ENCODE measurements around the gene ATP5PO. TPM values are rescaled to one million over a fixed set of nuclear protein-coding genes. Genes with fewer than 3 reads are reported as not detected.

ATP5PO gene
- total RNA-seq, 2 experiments from 2014 or later, result 234 to 241 TPM

GRCh38 chr21:33899199-33899598 lies 16.4 kb downstream of the ATP5PO start:
- intact Hi-C loops (cut with micrococcal nuclease), result loop anchor here (10.0 kb wide), 1 partner anchor 254 kb away; the partner anchor contains the start of genes CRYZL1 and ITSN1
- Mint-ChIP-seq H3K27me3 (no peaks in the 10 kb centered on the region), H3K27ac (no peak overlapping the region), H3K4me1 (ENCODE audit: low read depth) (peaks cover 20% of the 10 kb centered on the region), H3K4me3 (no peak overlapping the region), H3K9me3 (no peaks in the 10 kb centered on the region), H3K36me3 (ENCODE audit: low read depth) (peaks cover 20% of the 10 kb centered on the region)
- ATAC-seq (no peak), DNase-seq (no peak)
- POLR2A ChIA-PET, result no interaction called here
- CTCF ChIA-PET, result interaction anchor here (0.8 to 2.5 kb wide), 5 partner anchors 9 to 463 kb away, joined by 3 to 8 read pairs (median 3); no protein-coding TSS in a partner anchor
- no peak for TF ChIP-seq CTCF (IDR thresholded peaks at IDR 0.05)

- Mint-ChIP-seq H3K27ac (no peak overlapping the region), H3K4me1 (ENCODE audit: low read depth) (peaks cover 20% of the 10 kb centered on the region), H3K4me3 (no peak overlapping the region), H3K27me3 (no peaks in the 10 kb centered on the region), H3K36me3 (ENCODE audit: low read depth) (peaks cover 20% of the 10 kb centered on the region), H3K9me3 (no peaks in the 10 kb centered on the region)
- CTCF ChIA-PET, result interaction anchor here (1.3 to 2.5 kb wide), 3 partner anchors 14 to 464 kb away, joined by 3 to 8 read pairs (median 8); no protein-coding TSS in a partner anchor
- no peak for TF ChIP-seq CTCF (IDR thresholded peaks at IDR 0.05)
- ATAC-seq (no peak), DNase-seq (no peak)
- POLR2A ChIA-PET, result interaction anchor here (0.7 kb wide), 1 partner anchor 78 kb away, joined by 4 read pairs; no protein-coding TSS in a partner anchor
- intact Hi-C loops (cut with micrococcal nuclease), result loop anchor here (10.0 kb wide), 1 partner anchor 254 kb away; the partner anchor contains the start of genes CRYZL1 and ITSN1
Measured at GRCh38 chr21:33898586-33898985, 17.0 kb downstream of the ATP5PO start.

- Mint-ChIP-seq H3K4me1 (ENCODE audit: low read depth) (peaks cover 20% of the 10 kb centered on the region), H3K27me3 (no peaks in the 10 kb centered on the region), H3K27ac (no peak overlapping the region), H3K4me3 (no peak overlapping the region), H3K36me3 (ENCODE audit: low read depth) (peaks cover 12% of the 10 kb centered on the region), H3K9me3 (no peaks in the 10 kb centered on the region)
- ChIA-PET POLR2A (no interaction called here), CTCF (no interaction called here)
- no peak for DNase-seq
- ATAC-seq, result no peak
- intact Hi-C loops (cut with micrococcal nuclease), result loop anchor here (10.0 kb wide), 1 partner anchor 253 kb away; the partner anchor contains the start of genes CRYZL1 and ITSN1
- no peak for TF ChIP-seq CTCF (IDR thresholded peaks at IDR 0.05)
Measured at GRCh38 chr21:33897739-33898138, 17.9 kb downstream of the ATP5PO start.

- H3K4me1 Mint-ChIP-seq (ENCODE audit: low read depth), result peaks cover 15% of the 10 kb centered on the region
- H3K36me3 Mint-ChIP-seq (ENCODE audit: low read depth), result peaks cover 7% of the 10 kb centered on the region
- ChIA-PET POLR2A (no interaction called here), CTCF (interaction anchor here (0.8 kb wide), 1 partner anchor 465 kb away, joined by 3 read pairs; no protein-coding TSS in a partner anchor)
- H3K27me3 Mint-ChIP-seq, result no peaks in the 10 kb centered on the region
- H3K9me3 Mint-ChIP-seq, result no peaks in the 10 kb centered on the region
- no peak overlapping the region for H3K27ac Mint-ChIP-seq
- intact Hi-C loops (cut with micrococcal nuclease), result loop anchor here (10.0 kb wide), 1 partner anchor 252 kb away; the partner anchor contains the start of genes CRYZL1 and ITSN1
- TF ChIP-seq CTCF (IDR thresholded peaks at IDR 0.05), result no peak
- no peak for DNase-seq
- H3K4me3 Mint-ChIP-seq, result no peak overlapping the region
- ATAC-seq, result no peak
Measured at GRCh38 chr21:33897098-33897497, 18.5 kb downstream of the ATP5PO start.

GRCh38 chr21:33896691-33897090 lies 18.9 kb downstream of the ATP5PO start:
- Mint-ChIP-seq H3K4me3 (no peak overlapping the region), H3K27me3 (no peaks in the 10 kb centered on the region), H3K36me3 (ENCODE audit: low read depth) (peaks cover 3% of the 10 kb centered on the region), H3K4me1 (ENCODE audit: low read depth) (peaks cover 13% of the 10 kb centered on the region), H3K27ac (no peak overlapping the region), H3K9me3 (no peaks in the 10 kb centered on the region)
- CTCF ChIA-PET, result interaction anchor here (0.8 kb wide), 1 partner anchor 466 kb away, joined by 3 read pairs; no protein-coding TSS in a partner anchor
- POLR2A ChIA-PET, result interaction anchor here (1.1 kb wide), 1 partner anchor 16 kb away, joined by 4 read pairs; no protein-coding TSS in a partner anchor
- intact Hi-C loops (cut with micrococcal nuclease), result loop anchor here (10.0 kb wide), 1 partner anchor 252 kb away; the partner anchor contains the start of genes CRYZL1 and ITSN1
- no peak for TF ChIP-seq CTCF (IDR thresholded peaks at IDR 0.05)
- DNase-seq (no peak), ATAC-seq (no peak)
